Measurements from ENCODE around the gene KIF26B. TPM values are rescaled to one million over a fixed set of nuclear protein-coding genes. Genes with fewer than 3 reads are reported as not detected.

Gene KIF26B
- total and polyA plus RNA-seq, 2 of the 4 experiments (the other 2 are of a cell fraction): 0.53 to 0.54 TPM

- Histone ChIP-seq H2AK5ac (ENCODE audit: low read depth, low read length) (no peak overlapping the region), H2BK15ac (ENCODE audit: low read depth, low read length) (no peak overlapping the region), H3K56ac (ENCODE audit: extremely low read depth, insufficient read depth, low read length) (no peak overlapping the region), H3K36me3 (ENCODE audit: control insufficient read depth, insufficient read depth, low read length) (peaks cover 1% of the 10 kb centered on the region; the same call in 1 of the 2 replicates), H3K23ac (ENCODE audit: low read depth, low read length) (no peak overlapping the region), H3K4me1 (ENCODE audit: control insufficient read depth, insufficient read depth, low read length) (no peaks in the 10 kb centered on the region), H3K4me3 (ENCODE audit: insufficient read depth, low read depth, low read length) (no peak overlapping the region), H3K14ac (replicated peaks; ENCODE audit: low read depth, low read length) (no peak overlapping the region), H3K79me1 (ENCODE audit: low read depth in 1 of 2, low read length in 2 of 2) (no peaks in the 10 kb centered on the region), H2AK9ac (replicated peaks; ENCODE audit: low read depth, low read length, poor library complexity) (no peak overlapping the region), H3K27ac (ENCODE audit: insufficient read depth, low read length) (no peak overlapping the region), H3K9me1 (ENCODE audit: insufficient read depth, low read length) (no peaks in the 10 kb centered on the region; the same call in 1 of the 2 replicates), H4K20me1 (ENCODE audit: insufficient read depth, low read length) (no peaks in the 10 kb centered on the region), H3K18ac (ENCODE audit: low read depth, low read length) (no peak overlapping the region), H2AFZ (replicated peaks; ENCODE audit: low read length, poor library complexity) (no peak overlapping the region), H3K4ac (ENCODE audit: low read depth, low read length) (no peak overlapping the region), H3K9ac (ENCODE audit: low read depth, low read length) (no peak overlapping the region), H3K9me3 (ENCODE audit: control insufficient read depth, insufficient read depth, low read length) (no peaks in the 10 kb centered on the region), H2BK120ac (ENCODE audit: low read depth, low read length) (no peak overlapping the region), H2BK5ac (ENCODE audit: low read depth, low read length, poor library complexity, severe bottlenecking) (no peak overlapping the region), H4K5ac (ENCODE audit: low read depth, low read length) (no peak overlapping the region), H4K91ac (ENCODE audit: insufficient read depth, low read depth, low read length) (no peak overlapping the region), H4K8ac (ENCODE audit: low read depth in 2 of 2, low read length in 2 of 2) (no peak overlapping the region), H3K27me3 (ENCODE audit: control insufficient read depth, insufficient read depth, low read length) (no peaks in the 10 kb centered on the region), H3K4me2 (ENCODE audit: low read depth, low read length) (no peak overlapping the region), H2BK20ac (ENCODE audit: low read depth, low read length) (no peak overlapping the region)
- POLR2A ChIA-PET (ENCODE audit: unreplicated experiment): no interaction called here
- dilution Hi-C loops (cut with HindIII; ENCODE audit: low sequenced_read_pairs, unreplicated experiment) (no loop called here), in situ Hi-C loops (cut with MboI; ENCODE audit: low sequenced_read_pairs) (no loop called here), intact Hi-C loops (cut with micrococcal nuclease) (no loop called here)
- ATAC-seq (ENCODE audit: low read depth): no peak
- CTCF ChIA-PET: interaction anchor here (0.7 kb wide), 1 partner anchor 55 kb away, joined by 3 read pairs; no protein-coding TSS in a partner anchor
- no CpG with 5 or more reads among the region's 2 CpGs for WGBS, 2 experiments (ENCODE audit: extremely low coverage in 2 of 2, insufficient read length in 1 of 2)
- TF ChIP-seq POLR2A (IDR thresholded peaks at IDR 0.05; ENCODE audit: low read depth, low read length) (no peak), FOS (IDR thresholded peaks at IDR 0.05; ENCODE audit: low read depth, low read length) (no peak), CEBPB (IDR thresholded peaks at IDR 0.05; ENCODE audit: low read depth, low read length) (no peak), BHLHE40 (IDR thresholded peaks at IDR 0.05; ENCODE audit: low read depth, low read length) (no peak), ELK1 (IDR thresholded peaks at IDR 0.05; ENCODE audit: borderline replicate concordance, low read depth, low read length) (no peak), SMC3 (IDR thresholded peaks at IDR 0.05; ENCODE audit: low read depth, low read length) (no peak), USF2 (IDR thresholded peaks at IDR 0.05; ENCODE audit: low read depth, low read length) (no peak), RCOR1 (IDR thresholded peaks at IDR 0.05; ENCODE audit: insufficient replicate concordance, low read length) (no peak)
- no TSS peak for BruUV-seq (replicated peaks)
- no peak for DNase-seq
These were observed 329.4 kb downstream of the KIF26B start for GRCh38 chr1:245484176-245484575.

Measured in IMR-90 (cell line).